GM21825 (cell line): ENCODE data around the gene DIAPH2.

ENCODE experiments used
- ATAC-seq: cut with Tn5 transposase; IDR thresholded peaks from one replicate; pipeline ENCODE4 v1.9.1; 2021; ENCODE audit warnings: mild to moderate bottlenecking, moderate library complexity; ENCODE audit not compliant: unreplicated experiment

Gene DIAPH2

DNA sequence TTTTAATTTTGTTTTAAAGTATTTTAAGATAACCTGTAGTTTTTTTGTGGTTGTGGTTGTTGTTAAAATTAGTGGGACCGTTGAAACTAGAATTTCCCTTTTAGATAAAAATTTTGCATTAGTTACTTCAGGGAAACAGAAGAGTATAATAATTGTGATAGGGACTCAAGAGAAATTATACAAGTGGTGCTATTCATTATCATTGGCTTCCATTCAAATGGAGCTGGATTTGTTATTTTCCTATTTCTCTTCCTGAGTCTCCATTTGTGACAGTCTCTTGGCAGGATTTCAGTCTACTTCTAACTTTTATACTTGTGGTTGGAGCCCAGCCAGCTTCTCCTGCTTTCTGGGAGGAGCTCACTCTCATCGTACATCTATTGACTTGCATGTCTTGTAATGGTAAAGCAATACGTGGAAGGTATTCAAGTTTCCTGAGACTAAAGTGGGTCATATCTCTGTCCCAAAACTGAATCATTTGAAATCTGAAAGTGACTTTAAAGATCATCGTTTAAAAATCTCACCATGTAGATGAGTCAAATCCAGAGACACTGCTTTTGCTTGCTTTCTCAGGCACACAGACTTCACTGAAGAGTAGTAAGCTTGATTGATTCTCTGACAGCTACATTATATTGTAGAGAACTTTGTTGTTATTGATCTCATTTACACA is 354.9 kb downstream of the DIAPH2 start:
- ATAC-seq = peak; percentile 84

DNA sequence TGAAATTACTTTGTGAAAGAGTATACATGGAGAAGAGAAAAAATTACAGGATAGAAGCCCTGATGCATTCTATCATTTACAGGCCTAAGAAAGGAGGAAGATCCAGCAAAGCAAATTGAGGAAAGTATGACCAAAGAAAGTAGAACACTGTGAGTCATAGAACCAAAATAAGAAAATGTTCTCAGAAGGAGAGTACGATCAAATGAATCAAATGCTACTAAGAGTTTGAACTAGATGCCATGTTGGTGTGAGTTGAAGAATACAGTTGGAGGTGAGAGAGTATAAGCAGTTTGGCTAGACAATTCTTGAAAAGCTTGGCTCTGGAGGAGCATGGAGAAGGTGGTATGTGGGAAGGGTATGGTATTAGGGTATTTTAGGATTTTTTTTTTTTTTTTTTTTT is 360.8 kb downstream of the DIAPH2 start:
- ATAC-seq = no peak

GRCh38 chrX:97046867-97047266 is 362.2 kb downstream of the DIAPH2 start:
- ATAC-seq = no peak

DNA sequence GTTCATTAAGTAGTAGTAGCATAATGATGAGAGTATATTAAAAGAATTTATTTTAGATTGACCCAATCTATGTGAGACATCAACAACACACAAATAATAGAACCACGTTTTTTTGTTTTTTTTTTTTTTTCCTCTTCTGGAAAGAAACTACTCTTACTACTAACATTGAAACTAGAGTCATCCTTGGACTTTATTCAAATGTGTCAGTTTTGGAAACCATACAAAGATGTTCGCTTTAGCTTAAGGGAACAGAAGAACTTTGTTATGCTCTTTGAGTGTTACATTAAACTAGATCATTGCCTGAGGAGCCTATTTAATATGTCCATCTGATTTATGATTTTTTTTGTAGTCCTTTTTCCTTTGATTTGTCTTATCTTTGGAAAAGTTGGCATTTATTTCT is 365.8 kb downstream of the DIAPH2 start:
- ATAC-seq = no peak

DNA sequence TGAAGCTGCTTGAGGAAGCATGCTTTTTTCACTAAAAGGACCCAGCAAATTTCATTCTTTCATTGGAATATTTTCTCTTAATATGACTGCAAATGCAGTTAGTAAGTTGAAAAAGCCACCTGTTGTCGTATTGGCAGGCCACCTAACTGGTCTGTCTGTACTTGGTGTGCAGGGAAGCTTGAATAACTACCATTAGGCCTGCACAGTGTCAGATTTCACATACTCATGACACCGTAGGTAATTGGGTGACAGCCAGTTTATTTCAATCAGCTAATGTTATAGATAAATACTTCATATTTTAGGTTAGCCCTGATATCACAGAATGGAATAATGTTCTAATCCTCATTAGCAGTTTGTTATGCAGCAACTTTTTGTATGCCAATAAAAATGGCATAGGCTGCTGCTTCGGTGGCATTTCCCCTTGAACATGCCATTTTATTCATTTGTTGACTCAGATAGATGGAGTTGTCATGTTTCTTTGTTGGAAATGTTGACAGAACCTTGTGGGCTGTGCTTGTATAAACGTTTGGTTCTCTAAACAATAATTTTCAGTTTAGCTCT is 372.8 kb downstream of the DIAPH2 start:
- no peak for ATAC-seq

DNA sequence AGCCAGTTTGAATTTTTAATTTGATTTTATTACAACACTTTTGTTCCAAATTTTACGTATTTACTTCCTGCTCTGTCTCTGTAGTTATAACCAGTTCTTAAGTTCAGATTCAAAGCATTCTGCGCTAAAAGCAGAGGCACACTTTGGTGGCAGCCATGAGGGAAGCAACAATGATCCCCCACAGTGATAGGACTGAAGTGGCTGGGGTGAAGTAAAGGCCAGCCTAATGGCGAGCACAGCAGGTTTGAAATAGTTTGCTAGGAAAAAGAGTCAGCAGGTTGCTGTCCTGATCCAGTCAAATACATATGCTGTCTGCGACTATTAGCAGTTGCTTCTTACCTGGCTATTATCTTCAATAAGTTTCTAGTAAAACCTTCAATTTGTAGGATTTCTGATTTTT is 375.4 kb downstream of the DIAPH2 start:
- ATAC-seq = no peak

- no peak for ATAC-seq
These were observed 380.4 kb downstream of the DIAPH2 start for GRCh38 chrX:97065066-97065465.

- ATAC-seq = no peak
These were observed 381.3 kb downstream of the DIAPH2 start for GRCh38 chrX:97065973-97066372.

DNA sequence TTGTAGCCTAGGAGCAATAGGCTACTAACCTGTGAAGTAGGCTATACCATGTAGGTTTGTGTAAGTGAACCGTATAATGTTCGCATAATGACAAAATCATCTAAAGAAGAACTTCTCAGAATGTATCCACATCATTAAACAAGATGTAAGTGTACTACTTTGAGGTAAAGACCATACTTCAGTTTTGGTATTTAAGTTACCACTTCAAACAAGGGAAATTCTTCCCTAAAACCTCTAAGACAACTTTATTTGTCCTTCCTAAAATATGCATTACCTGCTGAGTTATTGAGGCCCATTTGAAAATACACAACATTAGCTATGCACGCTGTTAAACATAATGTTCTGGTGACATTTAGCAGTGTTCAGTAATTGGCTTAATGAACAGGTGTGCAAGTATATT is 381.7 kb downstream of the DIAPH2 start:
- ATAC-seq = no peak

DNA sequence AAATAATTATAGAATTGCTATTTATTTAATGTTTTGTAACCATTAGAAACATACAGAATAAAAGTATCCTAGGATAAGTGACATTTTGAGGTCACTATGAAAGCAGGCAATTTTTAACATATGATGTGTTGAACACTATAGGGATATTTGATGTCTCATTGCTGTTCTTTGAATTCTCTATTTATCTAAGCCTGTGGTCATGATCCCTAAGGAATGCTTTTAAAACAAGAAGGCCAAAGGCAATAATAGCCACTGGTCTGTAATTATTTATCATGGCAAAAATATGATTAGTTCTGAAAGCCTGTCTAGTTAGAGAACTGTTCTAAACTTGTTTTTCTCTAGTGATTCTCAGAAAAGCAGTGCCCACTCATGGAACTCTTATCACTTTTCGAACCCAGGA is 385.7 kb downstream of the DIAPH2 start:
- ATAC-seq = no peak

GRCh38 chrX:97074400-97074799 is 389.8 kb downstream of the DIAPH2 start:
- ATAC-seq = no peak

DNA sequence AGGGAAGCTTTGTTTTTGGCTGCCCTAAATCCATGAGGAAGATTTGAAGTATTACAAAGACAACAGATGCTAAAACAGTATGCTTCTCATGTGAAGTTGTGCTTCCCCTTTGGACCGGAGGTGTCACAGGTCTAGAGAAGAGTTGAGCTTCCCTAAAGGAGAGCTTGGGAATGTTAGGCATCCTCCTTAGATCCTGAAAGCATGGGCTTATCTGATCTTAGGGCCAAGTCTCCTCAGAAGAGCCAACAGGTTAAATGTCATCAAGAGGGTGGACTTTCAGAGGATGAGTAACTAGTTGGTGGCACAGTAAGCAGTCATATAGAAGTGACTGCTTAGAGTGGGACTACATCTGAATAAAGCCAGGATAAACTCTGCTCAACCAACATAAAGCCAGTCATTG is 404.5 kb downstream of the DIAPH2 start:
- no peak for ATAC-seq

DNA sequence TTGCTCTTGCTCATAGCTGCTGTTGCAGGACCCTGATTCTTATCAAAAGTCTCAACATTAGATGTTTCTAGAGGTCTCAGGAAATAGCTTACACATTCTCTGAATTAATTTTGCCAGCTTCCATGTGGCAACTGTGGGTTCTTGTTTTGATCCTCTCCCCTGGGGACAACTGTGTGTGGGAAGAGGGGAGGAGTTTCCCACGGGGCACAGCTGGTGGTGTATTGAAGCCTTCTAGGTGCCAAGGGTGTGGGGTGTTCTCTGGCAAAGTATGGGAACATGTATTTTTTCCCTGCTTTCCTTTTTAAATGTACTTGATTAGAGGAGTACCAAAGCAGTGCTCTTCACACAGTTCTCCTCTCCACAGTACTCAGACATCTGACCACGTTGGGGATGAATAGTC is 411.7 kb downstream of the DIAPH2 start:
- ATAC-seq = no peak

GRCh38 chrX:97102938-97103337 is 418.3 kb downstream of the DIAPH2 start:
- ATAC-seq = no peak

DNA sequence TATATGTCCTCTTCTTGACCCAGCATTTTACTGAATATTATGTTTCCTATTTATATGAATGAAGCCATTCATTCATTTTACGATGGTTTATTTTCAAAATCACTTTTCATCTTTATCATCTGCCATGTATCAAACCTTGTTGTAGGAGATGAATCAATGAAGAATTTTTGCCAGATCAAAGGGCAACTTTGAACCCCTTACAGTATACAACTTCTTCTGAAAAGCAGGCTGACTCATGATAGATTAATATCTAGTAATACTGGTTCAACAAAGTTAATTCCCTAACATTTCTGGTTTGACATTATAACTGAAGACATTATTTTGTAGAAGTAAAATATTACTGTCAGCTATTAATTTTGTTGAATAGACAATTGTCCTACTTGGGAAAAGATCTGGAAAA is 425.1 kb downstream of the DIAPH2 start:
- no peak for ATAC-seq

GRCh38 chrX:97117572-97117971 is 432.9 kb downstream of the DIAPH2 start:
- no peak for ATAC-seq

- no peak for ATAC-seq
These were observed 434.9 kb downstream of the DIAPH2 start for GRCh38 chrX:97119474-97120109.

- ATAC-seq = no peak
These were observed 438.4 kb downstream of the DIAPH2 start for GRCh38 chrX:97123001-97123400.

DNA sequence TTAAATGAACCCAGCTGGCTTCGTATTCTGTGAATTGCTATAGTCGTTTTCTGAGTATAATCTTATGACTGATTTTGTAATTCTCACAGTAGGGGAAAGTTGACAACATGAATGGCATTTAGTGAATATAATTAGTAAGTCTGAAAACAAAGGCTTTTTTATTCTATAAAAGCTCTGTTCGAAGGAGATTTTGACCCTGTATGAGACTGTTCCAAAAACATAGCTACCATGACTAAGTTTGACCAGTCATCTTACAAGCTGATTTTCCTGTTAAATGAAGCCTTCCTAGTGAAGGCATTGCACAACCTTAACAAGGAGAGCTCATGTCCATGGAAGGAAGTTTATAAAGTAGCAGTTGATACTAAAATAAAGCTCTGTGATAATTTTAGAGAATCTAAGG is 441.4 kb downstream of the DIAPH2 start:
- ATAC-seq = no peak

- ATAC-seq = no peak
These were observed 448.2 kb downstream of the DIAPH2 start for GRCh38 chrX:97132664-97133415.

GRCh38 chrX:97145934-97146333 is 461.3 kb downstream of the DIAPH2 start:
- no peak for ATAC-seq

DNA sequence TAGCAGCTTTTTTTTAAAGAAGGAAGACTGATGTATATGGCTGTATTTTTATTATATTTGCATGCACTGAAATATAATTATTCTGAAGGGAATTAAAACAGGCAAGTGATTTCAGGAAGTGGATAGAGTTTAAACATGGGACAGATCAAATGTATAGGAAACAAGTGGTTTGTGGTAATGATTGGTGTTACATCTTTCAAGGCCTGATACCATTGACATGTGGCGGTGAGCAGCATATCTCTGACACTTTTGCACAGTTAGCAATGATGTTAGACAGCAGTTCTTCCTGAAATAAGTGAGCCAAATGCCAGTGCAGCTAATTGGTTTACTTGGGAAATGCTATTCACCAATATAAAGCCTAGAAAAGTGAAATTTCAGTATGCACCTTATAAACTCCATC is 471.2 kb downstream of the DIAPH2 start:
- ATAC-seq = no peak
